ENCODE results near the gene KIF14.

The KIF14 gene

GRCh38 chr1:200512191-200512590 lies 108.4 kb downstream of the KIF14 start:
- DNase-seq (ENCODE audit: low read depth), result peak; percentile 72
- H3K4me3 ChIP-seq (ENCODE audit: low read length), result peak overlapping the region; percentile 31
- H3K36me3 ChIP-seq (ENCODE audit: control insufficient read depth, insufficient read depth, low read length, severe bottlenecking), result no peaks in the 10 kb centered on the region
- H3K9ac ChIP-seq (ENCODE audit: low read length), result peak overlapping the region; percentile 60
- H3K27me3 ChIP-seq (replicated peaks; ENCODE audit: control insufficient read depth, insufficient read depth, low read length), result no peaks in the 10 kb centered on the region
- peaks cover 7% of the 10 kb centered on the region for H3K4me1 ChIP-seq (ENCODE audit: control insufficient read depth, insufficient read depth, low read length)
- H3K9me3 ChIP-seq (ENCODE audit: control insufficient read depth, low read length), result no peaks in the 10 kb centered on the region

GRCh38 chr1:200510228-200510623 lies 110.3 kb downstream of the KIF14 start:
- Histone ChIP-seq H3K4me3 (ENCODE audit: low read length) (no peak overlapping the region), H3K27me3 (replicated peaks; ENCODE audit: control insufficient read depth, insufficient read depth, low read length) (peaks cover 5% of the 10 kb centered on the region), H3K9me3 (ENCODE audit: control insufficient read depth, low read length) (no peaks in the 10 kb centered on the region), H3K36me3 (ENCODE audit: control insufficient read depth, insufficient read depth, low read length, severe bottlenecking) (no peaks in the 10 kb centered on the region), H3K4me1 (ENCODE audit: control insufficient read depth, insufficient read depth, low read length) (peaks cover 7% of the 10 kb centered on the region), H3K9ac (ENCODE audit: low read length) (no peak overlapping the region)
- peak; percentile 95 for DNase-seq (ENCODE audit: low read depth)

- H3K4me1 ChIP-seq (ENCODE audit: control insufficient read depth, insufficient read depth, low read length), result no peaks in the 10 kb centered on the region
These were observed 114.1 kb downstream of the KIF14 start for GRCh38 chr1:200506471-200506870.

GRCh38 chr1:200505257-200505656 lies 115.3 kb downstream of the KIF14 start:
- H3K9me3 ChIP-seq (ENCODE audit: control insufficient read depth, low read length), result no peaks in the 10 kb centered on the region

More at GRCh38 chr1:200506471-200506870, 114.1 kb downstream of the KIF14 start:
- Histone ChIP-seq H3K4me3 (ENCODE audit: low read length) (no peak overlapping the region), H3K9me3 (ENCODE audit: control insufficient read depth, low read length) (no peaks in the 10 kb centered on the region), H3K36me3 (ENCODE audit: control insufficient read depth, insufficient read depth, low read length, severe bottlenecking) (no peaks in the 10 kb centered on the region), H3K27me3 (replicated peaks; ENCODE audit: control insufficient read depth, insufficient read depth, low read length) (peaks cover 5% of the 10 kb centered on the region), H3K9ac (ENCODE audit: low read length) (no peak overlapping the region)
- no peak for DNase-seq (ENCODE audit: low read depth)

More at GRCh38 chr1:200505257-200505656, 115.3 kb downstream of the KIF14 start:
- DNase-seq (ENCODE audit: low read depth), result no peak
- H3K9ac ChIP-seq (ENCODE audit: low read length), result no peak overlapping the region
- H3K36me3 ChIP-seq (ENCODE audit: control insufficient read depth, insufficient read depth, low read length, severe bottlenecking), result no peaks in the 10 kb centered on the region
- H3K4me1 ChIP-seq (ENCODE audit: control insufficient read depth, insufficient read depth, low read length), result no peaks in the 10 kb centered on the region
- no peak overlapping the region for H3K4me3 ChIP-seq (ENCODE audit: low read length)
- peaks cover 5% of the 10 kb centered on the region for H3K27me3 ChIP-seq (replicated peaks; ENCODE audit: control insufficient read depth, insufficient read depth, low read length)

All from adipocyte (in vitro differentiated cells).